ENCODE data around the gene DOHH.

Gene DOHH

GRCh38 chr19:3504735-3505134 lies 4.3 kb upstream of the DOHH start:
- Mint-ChIP-seq H3K27me3 (no peaks in the 10 kb centered on the region), H3K4me3 (peak overlapping the region; percentile 87 to 99), H3K9me3 (no peaks in the 10 kb centered on the region), H3K27ac (no peak overlapping the region), H3K4me1 (peaks cover 48% of the 10 kb centered on the region)
- DNase-seq (no peak), ATAC-seq (no peak)

GRCh38 chr19:3503036-3503572 lies 2.6 kb upstream of the DOHH start:
- no peak overlapping the region for H3K27ac Mint-ChIP-seq
- ATAC-seq (no peak), DNase-seq (no peak)
- no peaks in the 10 kb centered on the region for H3K27me3 Mint-ChIP-seq
- no peaks in the 10 kb centered on the region for H3K9me3 Mint-ChIP-seq
- H3K4me1 Mint-ChIP-seq = peaks cover 45% of the 10 kb centered on the region
- H3K4me3 Mint-ChIP-seq = no peak overlapping the region

- Mint-ChIP-seq H3K9me3 (no peaks in the 10 kb centered on the region), H3K4me1 (peaks cover 41% of the 10 kb centered on the region), H3K27me3 (no peaks in the 10 kb centered on the region), H3K27ac (no peak overlapping the region), H3K4me3 (no peak overlapping the region)
- DNase-seq (no peak), ATAC-seq (no peak)
Observed at GRCh38 chr19:3501780-3502179, 1.3 kb upstream of the DOHH start.

- Mint-ChIP-seq H3K4me1 (peaks cover 36% of the 10 kb centered on the region), H3K27me3 (no peaks in the 10 kb centered on the region), H3K9me3 (no peaks in the 10 kb centered on the region), H3K4me3 (peak overlapping the region; percentile 90 to 97), H3K27ac (peak overlapping the region; percentile 99 to 100)
- ATAC-seq (peak; percentile 31), DNase-seq (no peak)
Observed at GRCh38 chr19:3499738-3500428, 591 bp downstream of the DOHH start.

- DNase-seq (no peak), ATAC-seq (no peak)
- no peak overlapping the region for H3K4me3 Mint-ChIP-seq
- no peaks in the 10 kb centered on the region for H3K27me3 Mint-ChIP-seq
- peaks cover 31% of the 10 kb centered on the region for H3K4me1 Mint-ChIP-seq
- no peak overlapping the region for H3K27ac Mint-ChIP-seq
- no peaks in the 10 kb centered on the region for H3K9me3 Mint-ChIP-seq
Observed at GRCh38 chr19:3497757-3498520, 2.5 kb downstream of the DOHH start.

GRCh38 chr19:3496392-3497273 lies 3.8 kb downstream of the DOHH start:
- DNase-seq = no peak
- no peak for ATAC-seq
- peaks cover 31% of the 10 kb centered on the region for H3K4me1 Mint-ChIP-seq
- no peaks in the 10 kb centered on the region for H3K9me3 Mint-ChIP-seq
- H3K4me3 Mint-ChIP-seq = no peak overlapping the region
- no peak overlapping the region for H3K27ac Mint-ChIP-seq
- H3K27me3 Mint-ChIP-seq = no peaks in the 10 kb centered on the region

- DNase-seq (peak in 1 of 2 donors; percentile 48), ATAC-seq (peak; percentile 63)
- Mint-ChIP-seq H3K27me3 (no peaks in the 10 kb centered on the region), H3K9me3 (no peaks in the 10 kb centered on the region), H3K4me1 (peaks cover 17% of the 10 kb centered on the region), H3K27ac (no peak overlapping the region), H3K4me3 (peak overlapping the region in 1 of 2 donors; percentile 39)
Observed at GRCh38 chr19:3494559-3494958, 5.9 kb downstream of the DOHH start.

GRCh38 chr19:3494051-3494450 lies 6.4 kb downstream of the DOHH start:
- H3K4me1 Mint-ChIP-seq = peaks cover 12% of the 10 kb centered on the region
- ATAC-seq = peak; percentile 85
- H3K27me3 Mint-ChIP-seq = no peaks in the 10 kb centered on the region
- H3K4me3 Mint-ChIP-seq = peak overlapping the region in 1 of 2 donors; percentile 39
- H3K27ac Mint-ChIP-seq = no peak overlapping the region
- H3K9me3 Mint-ChIP-seq = no peaks in the 10 kb centered on the region
- no peak for DNase-seq

GRCh38 chr19:3493651-3494050 lies 6.8 kb downstream of the DOHH start:
- DNase-seq = no peak
- ATAC-seq = no peak
- no peaks in the 10 kb centered on the region for H3K27me3 Mint-ChIP-seq
- no peak overlapping the region for H3K4me3 Mint-ChIP-seq
- H3K27ac Mint-ChIP-seq = no peak overlapping the region
- no peaks in the 10 kb centered on the region for H3K9me3 Mint-ChIP-seq
- H3K4me1 Mint-ChIP-seq = peaks cover 8% of the 10 kb centered on the region

GRCh38 chr19:3492919-3493318 lies 7.6 kb downstream of the DOHH start:
- DNase-seq (no peak), ATAC-seq (no peak)

GRCh38 chr19:3492131-3492839 lies 8.2 kb downstream of the DOHH start:
- DNase-seq (no peak), ATAC-seq (no peak)
- no peaks in the 10 kb centered on the region for H3K9me3 Mint-ChIP-seq
- H3K27me3 Mint-ChIP-seq = no peaks in the 10 kb centered on the region
- no peak overlapping the region for H3K4me3 Mint-ChIP-seq
- H3K4me1 Mint-ChIP-seq = peaks cover 5% of the 10 kb centered on the region
- H3K27ac Mint-ChIP-seq = no peak overlapping the region

More at GRCh38 chr19:3492919-3493318, 7.6 kb downstream of the DOHH start:
- Mint-ChIP-seq H3K9me3 (no peaks in the 10 kb centered on the region), H3K4me1 (peaks cover 6% of the 10 kb centered on the region), H3K27me3 (no peaks in the 10 kb centered on the region), H3K27ac (no peak overlapping the region), H3K4me3 (no peak overlapping the region)

- ATAC-seq = no peak
Observed at GRCh38 chr19:3491396-3492119, 8.9 kb downstream of the DOHH start.

GRCh38 chr19:3483226-3483628 lies 17.2 kb downstream of the DOHH start, which contains the start of gene SMIM44:
SMIM44 (minus strand) TSS chr19:3483441; CDS start chr19:3483403, 38 bp downstream.
- DNase-seq (no peak), ATAC-seq (no peak)
- H3K9me3 Mint-ChIP-seq = no peaks in the 10 kb centered on the region
- H3K4me3 Mint-ChIP-seq = no peak within 1 kb of the TSS
- H3K27me3 Mint-ChIP-seq = no peaks in the 10 kb centered on the region
- peaks cover 13% of the 10 kb centered on the region for H3K4me1 Mint-ChIP-seq
- peak within 1 kb of the TSS in 1 of 2 donors; percentile 12 for H3K27ac Mint-ChIP-seq

More at GRCh38 chr19:3491396-3492119, 8.9 kb downstream of the DOHH start:
- no peaks in the 10 kb centered on the region for H3K9me3 Mint-ChIP-seq
- H3K27me3 Mint-ChIP-seq = no peaks in the 10 kb centered on the region
- no peak overlapping the region for H3K27ac Mint-ChIP-seq
- no peaks in the 10 kb centered on the region for H3K4me1 Mint-ChIP-seq
- no peak for DNase-seq
- no peak overlapping the region for H3K4me3 Mint-ChIP-seq

GRCh38 chr19:3482507-3483225 lies 17.8 kb downstream of the DOHH start:
- no peak overlapping the region for H3K4me3 Mint-ChIP-seq
- no peak for ATAC-seq
- DNase-seq = no peak
- H3K9me3 Mint-ChIP-seq = no peaks in the 10 kb centered on the region
- H3K27me3 Mint-ChIP-seq = no peaks in the 10 kb centered on the region
- H3K4me1 Mint-ChIP-seq = peaks cover 18% of the 10 kb centered on the region
- H3K27ac Mint-ChIP-seq = no peak overlapping the region
